Right lobe of liver (tissue), 6 donors: ENCODE measurements around the gene ZBTB7C. TPM values are rescaled to one million over a fixed set of nuclear protein-coding genes. Genes with fewer than 3 reads are reported as not detected.

ENCODE experiments used
- ATAC-seq, 4 donors: fragments of 200-7000 bp; cut with Tn5 transposase; one replicate each; pipeline ENCODE4 v1.9.1; 2020; ENCODE audit warnings: mild to moderate bottlenecking in 4 of 4, moderate library complexity in 4 of 4
- DNase-seq, 3 donors: peaks; one replicate each; pipeline ENCODE4 v3.0.0-alpha.2; 2020
- H3K27ac ChIP-seq, 3 donors: fragments of 200-600 bp; one replicate each; pipeline ENCODE4 v1.8.0; 2022
- H3K27me3 ChIP-seq, 2 donors: fragments of 200-600 bp; one replicate each; pipeline ENCODE4 v1.8.0; 2022
- H3K36me3 ChIP-seq, 4 donors: fragments of 200-600 bp; sonication (generic) in 1 of 4; one replicate each; pipeline versions ENCODE4 v1.5.1 to v1.8.0; 2017 to 2022; ENCODE audit warnings: control low read depth in 1 of 4
- H3K4me1 ChIP-seq, 4 donors: fragments of 200-600 bp; sonication (generic) in 1 of 4; one replicate each; pipeline versions ENCODE4 v1.5.1 to v1.8.0; 2017 to 2022; ENCODE audit warnings: control low read depth in 1 of 4
- H3K4me3 ChIP-seq, 3 donors: fragments of 200-600 bp; one replicate each; pipeline ENCODE4 v1.8.0; 2022
- H3K9me3 ChIP-seq, 4 donors: fragments of 200-600 bp; sonication (generic) in 1 of 4; one replicate each; pipeline versions ENCODE4 v1.5.1 to v1.8.0; 2017 to 2022; ENCODE audit warnings: control low read depth in 1 of 4
- CTCF ChIP-seq, 4 donors: fragments of 200-600 bp in 3 of 4; fragments of 450-650 bp in 1 of 4; IDR thresholded peaks; one replicate each; pipeline versions ENCODE4 v1.5.1 to v1.8.0; 2016 to 2022; ENCODE audit warnings: antibody characterized with exemption in 4 of 4, mild to moderate bottlenecking in 2 of 4
- POLR2A ChIP-seq: fragments of 450-650 bp; IDR thresholded peaks from one replicate; pipeline ENCODE4 v1.6.1; 2017; ENCODE audit warnings: antibody characterized with exemption, mild to moderate bottlenecking
- WGBS: methylation state at CpG from one replicate; pipeline ENCODE4 v1.1.6; 2018; ENCODE audit warnings: low coverage, low lambda C conversion rate; ENCODE audit not compliant: insufficient coverage; ENCODE audit errors: missing lambda C conversion rate; 5-methylcytosine and 5-hydroxymethylcytosine counted together
- intact Hi-C, 2 donors: fragments of 100-400 bp; cut with DNase I; formaldehyde crosslinking; loops; one replicate each; pipeline versions ENCODE4 v1.11.2 to v1.14.1; 2022
- total RNA-seq, 6 experiments: library from RNA; depleted of rRNA in 2 of 6; stranded (reverse); fragments of >200 nt in 2 of 6; fragmentation: NEBNext Ultra II Directional in 3 of 6; extraction: Animal tissue kit (Norgen Biotek cat#: 25700) in 3 of 6; gene quantifications; one replicate each; pipeline versions ENCODE4 v1.1.0 to v1.2.4, GENCODE V29; 2016 to 2023
- donor health status: DM: no; HTN: yes; CAD: no.
- donor health status: DM: no; HTN: no; CAD: no.
- donor health status: DM: no; HTN: no; CAD: no.
- donor health status: DM: no; HTN: yes; CAD: no.
- donor health status: DM: no; HTN: yes; CAD: no.

Gene ZBTB7C
- total RNA-seq, 6 experiments from 2014 or later = 1.1 to 1.7 (median 1.3) TPM

- Histone ChIP-seq H3K4me1 (peaks cover 0 to 5% (median 0%) of the 10 kb centered on the region in 4 donors), H3K4me3 (no peak overlapping the region), H3K27me3 (no peaks in the 10 kb centered on the region), H3K36me3 (no peaks in the 10 kb centered on the region), H3K27ac (no peak overlapping the region), H3K9me3 (no peaks in the 10 kb centered on the region)
- 66% methylated on average over 4 of the region's 4 CpGs for WGBS
- DNase-seq (no peak), ATAC-seq (no peak)
- TF ChIP-seq POLR2A = no peak
- TF ChIP-seq CTCF (IDR thresholded peaks at IDR 0.05) = no peak
- intact Hi-C loops = loop anchor here in 1 of 2 donors (10.0 kb wide), 1 partner anchor 305 kb away; no protein-coding TSS in a partner anchor
Measured at GRCh38 chr18:48339692-48340091, 69.5 kb downstream of the ZBTB7C start.

GRCh38 chr18:48338915-48339314 lies 70.3 kb downstream of the ZBTB7C start:
- 68% methylated on average over 2 of the region's 3 CpGs for WGBS
- Histone ChIP-seq H3K4me1 (peaks cover 0 to 5% (median 0%) of the 10 kb centered on the region in 4 donors), H3K4me3 (no peak overlapping the region), H3K27me3 (no peaks in the 10 kb centered on the region), H3K27ac (no peak overlapping the region), H3K9me3 (no peaks in the 10 kb centered on the region), H3K36me3 (no peaks in the 10 kb centered on the region)
- TF ChIP-seq POLR2A = no peak
- TF ChIP-seq CTCF (IDR thresholded peaks at IDR 0.05) = no peak
- DNase-seq (peak; percentile 48 to 78 (median 75)), ATAC-seq (peak; percentile 85 to 96 (median 92))
- intact Hi-C loops = no loop called here

- no peaks in the 10 kb centered on the region for H3K9me3 ChIP-seq
- no peak for ATAC-seq
- H3K36me3 ChIP-seq = no peaks in the 10 kb centered on the region
- H3K4me1 ChIP-seq = peaks cover 0 to 5% (median 0%) of the 10 kb centered on the region in 4 donors
- TF ChIP-seq POLR2A = no peak
- no peak for TF ChIP-seq CTCF (IDR thresholded peaks at IDR 0.05)
- DNase-seq = no peak
- WGBS = 100% methylated on average over 1 of the region's 2 CpGs
- H3K27me3 ChIP-seq = no peaks in the 10 kb centered on the region
- no peak overlapping the region for H3K4me3 ChIP-seq
- intact Hi-C loops = no loop called here
- no peak overlapping the region for H3K27ac ChIP-seq
Measured at GRCh38 chr18:48337053-48337452, 72.1 kb downstream of the ZBTB7C start.

- Histone ChIP-seq H3K9me3 (no peaks in the 10 kb centered on the region), H3K27ac (no peak overlapping the region), H3K4me1 (peaks cover 0 to 5% (median 0%) of the 10 kb centered on the region in 4 donors), H3K27me3 (no peaks in the 10 kb centered on the region), H3K36me3 (no peaks in the 10 kb centered on the region), H3K4me3 (no peak overlapping the region)
- no peak for TF ChIP-seq CTCF (IDR thresholded peaks at IDR 0.05)
- TF ChIP-seq POLR2A = no peak
- DNase-seq (no peak), ATAC-seq (peak in 1 of 4 donors; percentile 18)
- intact Hi-C loops = no loop called here
- 81% methylated on average over 4 of the region's 8 CpGs for WGBS
Measured at GRCh38 chr18:48336332-48336731, 72.9 kb downstream of the ZBTB7C start.

- no peak overlapping the region for H3K27ac ChIP-seq
Measured at GRCh38 chr18:48335829-48336228, 73.4 kb downstream of the ZBTB7C start.

More at GRCh38 chr18:48335829-48336228, 73.4 kb downstream of the ZBTB7C start:
- DNase-seq (no peak), ATAC-seq (no peak)
- H3K27me3 ChIP-seq = no peaks in the 10 kb centered on the region
- TF ChIP-seq POLR2A (no peak), CTCF (IDR thresholded peaks at IDR 0.05) (no peak)
- 85% methylated on average over 4 of the region's 4 CpGs for WGBS
- intact Hi-C loops = no loop called here
- peaks cover 0 to 5% (median 0%) of the 10 kb centered on the region in 4 donors for H3K4me1 ChIP-seq
- no peaks in the 10 kb centered on the region for H3K9me3 ChIP-seq
- no peaks in the 10 kb centered on the region for H3K36me3 ChIP-seq
- no peak overlapping the region for H3K4me3 ChIP-seq
